SIG-M5 treated with dmso at 0.1 percent for 504 hours (cell line): ENCODE results near the gene OSBPL8.

Source experiments
- DNase-seq: peaks from one replicate; lab custom pipeline; 2025; ENCODE audit not compliant: unreplicated experiment; lab: John Stamatoyannopoulos, UW

The OSBPL8 gene

GRCh38 chr12:76317976-76318375, 241.6 kb downstream of the OSBPL8 start:
- DNase-seq, result no peak

- no peak for DNase-seq
Measured at GRCh38 chr12:76316468-76316867, 243.1 kb downstream of the OSBPL8 start.

- no peak for DNase-seq
Measured at GRCh38 chr12:76313299-76313698, 246.3 kb downstream of the OSBPL8 start.

GRCh38 chr12:76312315-76312714, 247.3 kb downstream of the OSBPL8 start:
- DNase-seq, result no peak

- DNase-seq, result no peak
Measured at GRCh38 chr12:76311796-76312195, 247.8 kb downstream of the OSBPL8 start.

- DNase-seq, result no peak
Measured at GRCh38 chr12:76310110-76310509, 249.5 kb downstream of the OSBPL8 start.

- DNase-seq, result no peak
Measured at GRCh38 chr12:76308866-76309265, 250.7 kb downstream of the OSBPL8 start.

GRCh38 chr12:76307083-76307482, 252.5 kb downstream of the OSBPL8 start:
- DNase-seq, result no peak

GRCh38 chr12:76303989-76304460, 255.5 kb downstream of the OSBPL8 start:
- DNase-seq, result no peak

- no peak for DNase-seq
Measured at GRCh38 chr12:76303365-76303764, 256.2 kb downstream of the OSBPL8 start.
